Duodenal mucosa (tissue), 2 donors: Measurements from ENCODE around the gene ACSL4.
"Not testable (repeated sequence)": the region's sequence is repeated elsewhere in the genome, so short reads cannot be mapped to it uniquely, and the experiment has no call there.

Source experiments
- H3K27ac ChIP-seq: one replicate; pipeline ENCODE4 v1.7.0; 2013; ENCODE audit warnings: low read depth, low read length
- H3K27me3 ChIP-seq, 2 donors: one replicate each; pipeline ENCODE4 v1.7.0; 2013; ENCODE audit warnings: low read length in 2 of 2, control low read depth in 1 of 2; ENCODE audit not compliant: insufficient read depth in 2 of 2, control insufficient read depth in 1 of 2
- H3K36me3 ChIP-seq, 2 donors: one replicate each; pipeline ENCODE4 v1.7.0; 2013; ENCODE audit warnings: low read length in 2 of 2, control low read depth in 1 of 2; ENCODE audit not compliant: insufficient read depth in 2 of 2, control insufficient read depth in 1 of 2
- H3K4me1 ChIP-seq, 2 donors: one replicate each; pipeline ENCODE4 v1.7.0; 2013; ENCODE audit warnings: low read length in 2 of 2, control low read depth in 1 of 2; ENCODE audit not compliant: insufficient read depth in 2 of 2, control insufficient read depth in 1 of 2
- H3K4me3 ChIP-seq, 2 donors: one replicate each; pipeline ENCODE4 v1.7.0; 2013; ENCODE audit warnings: low read length in 2 of 2, low read depth in 1 of 2
- H3K9ac ChIP-seq, 2 donors: one replicate each; pipeline ENCODE4 v1.7.0; 2013; ENCODE audit warnings: low read length in 2 of 2, low read depth in 1 of 2
- H3K9me3 ChIP-seq, 2 donors: one replicate each; pipeline ENCODE4 v1.7.0; 2013; ENCODE audit warnings: low read length in 2 of 2, control low read depth in 1 of 2; ENCODE audit not compliant: control insufficient read depth in 1 of 2

The ACSL4 gene

DNA sequence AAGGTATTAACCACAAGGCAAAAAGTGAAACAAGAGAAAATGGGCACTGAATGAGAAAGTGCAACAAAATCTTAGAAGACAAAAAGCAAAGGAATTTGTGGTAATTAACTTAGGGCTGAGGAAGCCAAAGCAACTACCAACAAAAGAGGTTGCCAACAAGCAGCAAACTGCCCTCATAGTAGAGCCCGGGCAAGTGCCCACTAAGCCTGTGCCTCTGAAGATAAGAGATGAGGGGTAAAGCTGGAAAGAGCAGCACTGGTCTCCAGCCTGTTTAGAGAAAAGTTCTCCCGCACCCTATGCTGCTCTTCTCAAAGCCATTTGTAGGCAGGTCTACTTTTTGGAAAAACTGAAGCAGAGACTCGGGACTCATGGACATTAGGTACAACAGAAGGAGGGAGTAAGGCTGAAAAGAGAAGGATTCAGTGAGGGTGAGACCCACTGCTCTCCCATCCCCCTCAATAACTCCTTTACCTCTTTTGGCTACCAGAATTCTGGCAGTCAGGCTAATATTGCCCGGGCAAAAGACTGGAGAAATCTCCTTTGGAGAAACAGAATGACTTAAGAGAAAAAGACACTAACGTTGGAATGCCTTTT is 78.4 kb downstream of the ACSL4 start:
- Histone ChIP-seq H3K9me3 (no peaks in the 10 kb centered on the region), H3K4me1 (no peaks in the 10 kb centered on the region), H3K27ac (no peak overlapping the region), H3K9ac (no peak overlapping the region), H3K4me3 (no peak overlapping the region), H3K27me3 (no peaks in the 10 kb centered on the region), H3K36me3 (peaks cover 7 to 11% of the 10 kb centered on the region in 2 donors)

DNA sequence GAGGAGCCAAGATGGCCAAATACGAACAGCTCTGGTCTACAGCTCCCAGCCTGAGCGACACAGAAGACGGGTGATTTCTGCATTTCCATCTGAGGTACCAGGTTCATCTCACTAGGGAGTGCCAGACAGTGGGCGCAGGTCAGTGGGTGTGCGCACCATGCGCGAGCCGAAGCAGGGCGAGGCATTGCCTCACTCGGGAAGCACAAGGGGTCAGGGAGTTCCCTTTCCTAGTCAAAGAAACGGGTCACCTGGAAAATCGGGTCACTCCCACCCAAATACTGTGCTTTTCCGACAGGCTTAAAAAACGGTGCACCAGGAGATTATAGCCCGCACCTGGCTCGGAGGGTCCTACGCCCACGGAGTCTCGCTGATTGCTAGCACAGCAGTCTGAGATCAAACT is 88.4 kb downstream of the ACSL4 start:
- H3K9me3 ChIP-seq, H3K4me1 ChIP-seq, H3K4me3 ChIP-seq, H3K27ac ChIP-seq, H3K27me3 ChIP-seq, H3K36me3 ChIP-seq, H3K9ac ChIP-seq: not testable (repeated sequence)

DNA sequence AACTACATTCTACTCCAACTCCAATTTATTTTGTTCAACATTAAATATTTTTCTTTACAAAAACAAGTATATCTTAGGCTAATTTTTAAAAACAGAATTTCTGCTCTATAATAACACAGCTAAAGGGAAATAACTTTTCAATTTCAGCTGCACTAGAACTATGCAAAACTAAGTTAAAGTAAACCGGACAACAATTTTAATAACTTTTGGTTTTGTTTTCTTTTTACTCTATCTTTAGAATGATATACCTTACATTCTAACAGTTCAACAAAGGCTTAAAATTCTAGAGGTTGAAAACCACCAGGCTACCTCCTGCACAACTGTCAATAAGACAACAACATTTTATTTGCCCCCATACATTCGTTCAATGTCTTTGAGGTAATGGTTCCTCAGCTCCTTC is 89.4 kb downstream of the ACSL4 start:
- H3K9ac ChIP-seq, result no peak overlapping the region

DNA sequence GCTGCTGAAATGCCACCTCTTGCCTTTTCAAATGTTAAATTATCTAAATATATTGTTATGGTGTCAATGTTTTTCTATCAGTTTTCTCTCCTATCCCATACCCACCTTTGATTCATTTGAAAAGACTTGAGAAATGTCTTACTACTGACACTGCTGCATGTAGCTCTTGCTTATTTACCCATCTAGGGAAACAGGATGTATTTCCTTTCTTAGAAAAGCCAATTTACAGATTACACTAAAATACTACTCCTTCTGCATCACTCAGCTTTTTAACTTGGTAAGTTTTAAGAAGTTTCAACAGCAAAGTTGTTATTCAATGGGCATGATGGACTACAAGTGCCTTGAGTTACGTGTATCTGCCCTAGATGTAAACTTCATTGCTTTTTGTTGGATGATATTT is 94.9 kb downstream of the ACSL4 start:
- no peaks in the 10 kb centered on the region for H3K4me1 ChIP-seq
- no peak overlapping the region for H3K27ac ChIP-seq
- H3K9ac ChIP-seq, result no peak overlapping the region
- no peaks in the 10 kb centered on the region for H3K36me3 ChIP-seq
- no peaks in the 10 kb centered on the region for H3K27me3 ChIP-seq
- H3K9me3 ChIP-seq, result no peaks in the 10 kb centered on the region
- no peak overlapping the region for H3K4me3 ChIP-seq

More for the DNA sequence above, 89.4 kb downstream of the ACSL4 start:
- no peak overlapping the region for H3K4me3 ChIP-seq
- no peaks in the 10 kb centered on the region for H3K27me3 ChIP-seq
- no peaks in the 10 kb centered on the region for H3K4me1 ChIP-seq
- no peaks in the 10 kb centered on the region for H3K36me3 ChIP-seq
- no peaks in the 10 kb centered on the region for H3K9me3 ChIP-seq
- no peak overlapping the region for H3K27ac ChIP-seq

- not testable (repeated sequence) for H3K36me3 ChIP-seq, H3K27ac ChIP-seq, H3K9ac ChIP-seq, H3K9me3 ChIP-seq, H3K4me3 ChIP-seq, H3K4me1 ChIP-seq, H3K27me3 ChIP-seq
Observed at GRCh38 chrX:109637477-109637876, 95.6 kb downstream of the ACSL4 start.

DNA sequence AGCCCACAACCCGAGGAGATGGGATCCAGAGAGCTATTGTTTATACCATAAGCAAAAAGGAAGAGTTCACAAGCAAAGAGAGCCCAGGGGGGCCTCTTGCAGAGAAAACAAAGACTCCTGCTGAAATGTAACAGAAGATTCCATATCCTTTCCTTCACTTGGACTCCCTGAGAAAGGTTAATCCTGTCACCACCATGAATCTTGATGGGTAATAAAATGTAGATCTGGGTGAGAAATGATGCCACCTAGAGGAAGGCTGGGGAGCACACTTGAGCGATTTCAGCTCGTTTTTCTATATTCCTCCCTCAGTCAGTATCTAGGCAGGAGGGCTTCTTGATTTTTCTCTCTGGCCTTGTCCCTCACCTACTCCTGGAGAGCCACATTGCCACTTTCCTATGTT is 97.9 kb downstream of the ACSL4 start:
- H3K36me3 ChIP-seq, result no peaks in the 10 kb centered on the region
- no peak overlapping the region for H3K9ac ChIP-seq
- no peaks in the 10 kb centered on the region for H3K9me3 ChIP-seq
- no peaks in the 10 kb centered on the region for H3K4me1 ChIP-seq
- no peaks in the 10 kb centered on the region for H3K27me3 ChIP-seq
- no peak overlapping the region for H3K27ac ChIP-seq
- no peak overlapping the region for H3K4me3 ChIP-seq

DNA sequence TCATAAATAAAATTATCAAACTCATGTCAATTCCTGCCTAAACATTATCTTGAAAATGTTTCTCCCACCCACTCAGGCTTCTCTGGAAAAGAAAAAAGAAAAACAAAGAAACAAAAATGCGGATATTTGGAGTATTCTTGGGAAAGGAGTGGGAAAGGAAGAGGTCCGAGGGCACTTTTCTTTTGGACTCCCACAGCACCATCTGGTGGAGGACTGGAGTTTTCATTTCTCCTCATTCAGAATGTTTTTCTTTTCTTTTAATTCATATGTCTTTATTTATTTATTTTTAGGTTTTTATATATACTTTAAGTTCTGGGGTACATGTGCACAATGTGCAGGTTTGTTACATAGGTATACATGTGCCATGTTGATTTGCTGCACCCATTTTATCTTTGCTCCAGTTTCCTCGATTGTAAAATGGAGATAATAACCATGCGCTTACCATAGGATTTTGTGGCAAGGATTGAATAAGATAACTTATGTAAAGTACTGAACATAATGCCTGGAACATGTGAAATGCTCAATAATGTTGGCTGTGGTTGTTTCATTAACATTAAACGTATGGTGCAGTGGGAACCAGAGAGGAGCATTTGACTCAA is 100.1 kb downstream of the ACSL4 start:
- no peaks in the 10 kb centered on the region for H3K4me1 ChIP-seq
- no peaks in the 10 kb centered on the region for H3K27me3 ChIP-seq
- no peaks in the 10 kb centered on the region for H3K9me3 ChIP-seq
- no peak overlapping the region for H3K27ac ChIP-seq
- no peak overlapping the region for H3K4me3 ChIP-seq
- H3K9ac ChIP-seq, result no peak overlapping the region
- H3K36me3 ChIP-seq, result no peaks in the 10 kb centered on the region

DNA sequence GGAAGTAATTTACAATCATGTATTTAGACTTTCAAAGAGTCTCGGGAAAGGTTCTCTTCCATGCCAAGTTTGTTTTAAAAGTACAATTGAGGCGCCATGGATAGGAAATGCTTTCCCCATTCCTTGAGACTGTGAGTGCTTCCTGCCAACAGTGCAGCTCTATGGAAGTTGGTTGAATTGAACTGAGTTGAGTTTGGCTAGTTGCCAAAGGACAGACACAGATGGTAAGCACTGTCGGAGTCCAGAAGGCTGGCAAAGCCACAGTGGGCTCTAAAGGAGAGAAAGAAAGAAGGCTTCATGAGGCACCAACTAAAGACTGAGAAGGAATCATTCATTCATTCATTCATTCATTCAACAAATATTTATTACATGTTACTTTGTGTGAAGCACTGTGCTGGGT is 103.7 kb downstream of the ACSL4 start:
- H3K36me3 ChIP-seq, result no peaks in the 10 kb centered on the region
- no peaks in the 10 kb centered on the region for H3K9me3 ChIP-seq
- H3K4me3 ChIP-seq, result no peak overlapping the region
- H3K9ac ChIP-seq, result no peak overlapping the region
- no peak overlapping the region for H3K27ac ChIP-seq
- H3K27me3 ChIP-seq, result no peaks in the 10 kb centered on the region
- H3K4me1 ChIP-seq, result no peaks in the 10 kb centered on the region

- H3K9me3 ChIP-seq, result no peaks in the 10 kb centered on the region
- no peak overlapping the region for H3K9ac ChIP-seq
- H3K27ac ChIP-seq, result no peak overlapping the region
- no peaks in the 10 kb centered on the region for H3K27me3 ChIP-seq
- no peaks in the 10 kb centered on the region for H3K36me3 ChIP-seq
- H3K4me3 ChIP-seq, result no peak overlapping the region
- H3K4me1 ChIP-seq, result no peaks in the 10 kb centered on the region
Observed at GRCh38 chrX:109626637-109627036, 106.4 kb downstream of the ACSL4 start.

GRCh38 chrX:109624641-109625616 is 108.1 kb downstream of the ACSL4 start, which contains the start of gene KCNE5:
TSS of gene KCNE5 (minus strand) at chrX:109625172. CDS start at chrX:109625020, 152 bp downstream.
- Histone ChIP-seq H3K4me3 (no peak within 1 kb of the TSS), H3K36me3 (no peaks in the 10 kb centered on the region), H3K9ac (no peak within 1 kb of the TSS), H3K9me3 (no peaks in the 10 kb centered on the region), H3K4me1 (no peaks in the 10 kb centered on the region), H3K27me3 (no peaks in the 10 kb centered on the region), H3K27ac (no peak within 1 kb of the TSS)
